ENCODE results near the gene IL19.
"Not testable (repeated sequence)": the region's sequence is repeated elsewhere in the genome, so short reads cannot be mapped to it uniquely, and the experiment has no call there.

The IL19 gene

DNA sequence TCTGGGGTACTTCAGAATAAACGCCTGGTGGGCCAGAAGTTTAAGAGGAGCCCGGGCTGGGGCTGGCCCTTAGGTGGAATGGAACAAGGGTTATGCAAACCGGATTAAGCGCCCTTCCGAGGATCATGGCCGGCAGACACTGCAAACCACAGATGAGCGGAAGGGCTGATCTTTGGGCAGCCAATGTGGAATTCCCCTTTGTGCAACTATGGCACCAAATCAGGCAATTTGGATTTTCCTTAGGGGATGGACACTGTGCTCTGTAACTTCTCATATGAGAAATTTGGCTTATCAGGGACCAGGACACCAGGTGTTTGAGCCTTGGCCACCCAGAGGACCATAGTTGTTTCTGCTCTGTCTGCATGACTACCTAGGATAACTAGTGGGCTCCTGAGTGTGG is 7.5 kb downstream of the IL19 start (continued):
- TF ChIP-seq, protein P1, sequence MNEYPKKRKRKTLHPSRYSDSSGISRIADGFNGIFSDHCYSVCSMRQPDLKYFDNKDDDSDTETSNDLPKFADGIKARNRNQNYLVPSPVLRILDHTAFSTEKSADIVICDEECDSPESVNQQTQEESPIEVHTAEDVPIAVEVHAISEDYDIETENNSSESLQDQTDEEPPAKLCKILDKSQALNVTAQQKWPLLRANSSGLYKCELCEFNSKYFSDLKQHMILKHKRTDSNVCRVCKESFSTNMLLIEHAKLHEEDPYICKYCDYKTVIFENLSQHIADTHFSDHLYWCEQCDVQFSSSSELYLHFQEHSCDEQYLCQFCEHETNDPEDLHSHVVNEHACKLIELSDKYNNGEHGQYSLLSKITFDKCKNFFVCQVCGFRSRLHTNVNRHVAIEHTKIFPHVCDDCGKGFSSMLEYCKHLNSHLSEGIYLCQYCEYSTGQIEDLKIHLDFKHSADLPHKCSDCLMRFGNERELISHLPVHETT (tag by site-specific recombination; IDR thresholded peaks at IDR 0.05), result no peak
- TF ChIP-seq ZBTB10 (tag by site-specific recombination; IDR thresholded peaks at IDR 0.05) (no peak), HIC1 (tag by site-specific recombination; IDR thresholded peaks at IDR 0.05) (no peak), PRDM10 (tag by site-specific recombination; IDR thresholded peaks at IDR 0.05) (no peak), ZFHX2 (tag by site-specific recombination; conservative IDR thresholded peaks at IDR 0.05) (no peak), ZNF112 (tag by site-specific recombination; IDR thresholded peaks at IDR 0.05) (no peak), ZNF174 (tag by site-specific recombination; IDR thresholded peaks at IDR 0.05) (no peak)

DNA sequence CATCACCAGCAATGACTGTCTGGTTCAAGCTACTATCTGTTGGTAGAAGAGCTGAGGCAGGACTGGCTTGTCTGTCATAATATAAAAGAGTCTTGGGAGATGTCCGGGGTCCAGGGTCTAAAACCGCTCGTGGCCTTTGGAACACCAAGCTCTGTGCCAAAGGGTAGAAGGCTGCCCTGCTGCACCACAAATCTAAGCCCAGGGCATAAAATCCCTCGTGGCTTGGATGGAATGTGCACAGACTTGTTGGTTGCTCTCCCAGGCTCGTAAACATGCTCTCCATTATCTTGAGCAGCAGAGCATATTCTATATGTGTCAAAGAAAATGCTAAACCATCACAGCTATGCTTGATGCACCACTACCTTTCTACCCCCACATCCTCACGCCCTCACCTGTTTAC is 8.3 kb downstream of the IL19 start:
- H3K4me3 ChIP-seq (ENCODE audit: low read depth, low read length); H3K36me3 ChIP-seq (ENCODE audit: control insufficient read depth in 2 of 2, insufficient read depth in 1 of 2, low read length in 2 of 2); H3K4me1 ChIP-seq (ENCODE audit: control insufficient read depth, insufficient read depth, low read length); POLR2A ChIA-PET; H3K9me3 ChIP-seq (ENCODE audit: control insufficient read depth, insufficient read depth, low read depth, low read length); H3K27ac ChIP-seq (ENCODE audit: extremely low read depth, low read depth, low read length): not testable (repeated sequence)
- CTCF ChIA-PET, result interaction anchor here (0.7 kb wide), 1 partner anchor 131 kb away, joined by 3 read pairs; no protein-coding TSS in a partner anchor

DNA sequence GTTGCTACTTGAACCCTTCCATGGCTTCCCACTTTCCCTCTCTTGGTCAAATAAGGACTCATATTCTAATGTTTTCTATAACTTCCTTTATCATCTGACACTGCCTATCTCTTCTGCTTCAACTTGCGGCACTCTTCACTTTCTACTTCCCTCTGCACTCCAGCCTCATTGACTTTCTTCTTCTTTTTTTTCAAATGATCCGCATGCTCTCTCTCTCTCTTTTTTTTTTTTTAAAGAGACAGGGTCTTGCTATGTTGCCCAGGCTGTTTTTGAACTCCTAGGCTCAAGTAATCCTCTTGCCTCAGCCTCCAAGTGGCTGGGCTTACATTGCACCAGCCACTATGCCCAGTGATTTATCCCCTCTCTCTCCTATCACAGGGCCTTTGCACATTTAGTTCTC is 9.1 kb downstream of the IL19 start:
- H3K27ac ChIP-seq (ENCODE audit: extremely low read depth, low read depth, low read length), result no peak overlapping the region
- CTCF ChIA-PET, result interaction anchor here (0.7 kb wide), 1 partner anchor 130 kb away, joined by 3 read pairs; no protein-coding TSS in a partner anchor
- no peak overlapping the region for H3K4me3 ChIP-seq (ENCODE audit: low read depth, low read length)
- no peaks in the 10 kb centered on the region for H3K9me3 ChIP-seq (ENCODE audit: control insufficient read depth, insufficient read depth, low read depth, low read length)
- H3K36me3 ChIP-seq (ENCODE audit: control insufficient read depth in 2 of 2, insufficient read depth in 1 of 2, low read length in 2 of 2), result no peaks in the 10 kb centered on the region
- POLR2A ChIA-PET, result no interaction called here
- no peaks in the 10 kb centered on the region for H3K4me1 ChIP-seq (ENCODE audit: control insufficient read depth, insufficient read depth, low read length)
- TF ChIP-seq HIC1 (tag by site-specific recombination; IDR thresholded peaks at IDR 0.05) (no peak), ZNF214 (tag by site-specific recombination; IDR thresholded peaks at IDR 0.05; ENCODE audit: borderline replicate concordance) (no peak), HOXA7 (CRISPR knock-in tag; IDR thresholded peaks at IDR 0.05; ENCODE audit: borderline replicate concordance) (no peak), ZBTB10 (tag by site-specific recombination; IDR thresholded peaks at IDR 0.05) (no peak), ZNF140 (tag by site-specific recombination; IDR thresholded peaks at IDR 0.05) (no peak)
- TF ChIP-seq, protein P2, sequence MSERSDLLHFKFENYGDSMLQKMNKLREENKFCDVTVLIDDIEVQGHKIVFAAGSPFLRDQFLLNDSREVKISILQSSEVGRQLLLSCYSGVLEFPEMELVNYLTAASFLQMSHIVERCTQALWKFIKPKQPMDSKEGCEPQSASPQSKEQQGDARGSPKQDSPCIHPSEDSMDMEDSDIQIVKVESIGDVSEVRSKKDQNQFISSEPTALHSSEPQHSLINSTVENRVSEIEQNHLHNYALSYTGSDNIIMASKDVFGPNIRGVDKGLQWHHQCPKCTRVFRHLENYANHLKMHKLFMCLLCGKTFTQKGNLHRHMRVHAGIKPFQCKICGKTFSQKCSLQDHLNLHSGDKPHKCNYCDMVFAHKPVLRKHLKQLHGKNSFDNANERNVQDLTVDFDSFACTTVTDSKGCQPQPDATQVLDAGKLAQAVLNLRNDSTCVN (tag by site-specific recombination; optimal IDR thresholded peaks at IDR 0.05), result no peak
